Measurements from ENCODE around the gene GAK. TPM values are rescaled to one million over a fixed set of nuclear protein-coding genes. Genes with fewer than 3 reads are reported as not detected.

GAK gene
- total RNA-seq, 6 experiments from 2014 or later = 65.8 to 72.9 (median 69.1) TPM

DNA sequence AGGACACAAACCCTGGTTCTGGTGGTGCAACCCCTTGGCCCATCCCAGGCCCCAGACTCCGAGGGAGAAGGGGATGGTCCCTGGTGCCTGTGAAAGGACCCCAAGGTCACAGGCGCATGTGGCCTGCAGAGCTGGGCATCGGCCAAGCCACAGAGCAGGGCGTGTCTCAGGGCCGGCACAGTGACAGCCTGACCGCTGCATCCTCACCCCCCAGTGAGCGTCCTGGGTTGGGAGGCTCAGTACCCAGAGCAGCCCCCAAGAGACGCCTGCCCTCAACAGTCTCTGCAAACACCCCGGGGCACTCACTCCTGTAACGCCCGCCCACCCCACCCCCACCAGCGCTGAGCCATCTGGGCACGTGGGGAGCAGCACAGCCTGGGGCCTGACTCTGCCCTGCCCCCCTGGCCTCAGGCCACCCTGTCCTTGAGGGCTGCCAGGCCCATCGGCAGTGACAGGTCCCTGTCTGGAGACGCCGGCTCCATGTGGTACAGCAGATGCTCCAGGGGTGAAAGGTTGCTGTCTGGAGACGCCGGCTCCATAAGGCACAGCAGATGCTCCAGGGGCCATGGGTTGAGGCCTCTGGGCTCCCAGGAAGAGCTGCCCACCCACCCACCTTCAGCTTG, 81.7 kb downstream of the GAK start:
- H3K27ac Mint-ChIP-seq = no peak overlapping the region
- H3K4me3 Mint-ChIP-seq = no peak overlapping the region
- no peaks in the 10 kb centered on the region for H3K9me3 Mint-ChIP-seq
- H3K4me1 Mint-ChIP-seq (ENCODE audit: low read depth) = peaks cover 10% of the 10 kb centered on the region
- DNase-seq = no peak
- peaks cover 40% of the 10 kb centered on the region for H3K36me3 Mint-ChIP-seq (ENCODE audit: low read depth)
- H3K27me3 Mint-ChIP-seq (ENCODE audit: insufficient read depth) = no peaks in the 10 kb centered on the region; the same call in 1 of the 2 replicates
- no peak for TF ChIP-seq CTCF (IDR thresholded peaks at IDR 0.05)

DNA sequence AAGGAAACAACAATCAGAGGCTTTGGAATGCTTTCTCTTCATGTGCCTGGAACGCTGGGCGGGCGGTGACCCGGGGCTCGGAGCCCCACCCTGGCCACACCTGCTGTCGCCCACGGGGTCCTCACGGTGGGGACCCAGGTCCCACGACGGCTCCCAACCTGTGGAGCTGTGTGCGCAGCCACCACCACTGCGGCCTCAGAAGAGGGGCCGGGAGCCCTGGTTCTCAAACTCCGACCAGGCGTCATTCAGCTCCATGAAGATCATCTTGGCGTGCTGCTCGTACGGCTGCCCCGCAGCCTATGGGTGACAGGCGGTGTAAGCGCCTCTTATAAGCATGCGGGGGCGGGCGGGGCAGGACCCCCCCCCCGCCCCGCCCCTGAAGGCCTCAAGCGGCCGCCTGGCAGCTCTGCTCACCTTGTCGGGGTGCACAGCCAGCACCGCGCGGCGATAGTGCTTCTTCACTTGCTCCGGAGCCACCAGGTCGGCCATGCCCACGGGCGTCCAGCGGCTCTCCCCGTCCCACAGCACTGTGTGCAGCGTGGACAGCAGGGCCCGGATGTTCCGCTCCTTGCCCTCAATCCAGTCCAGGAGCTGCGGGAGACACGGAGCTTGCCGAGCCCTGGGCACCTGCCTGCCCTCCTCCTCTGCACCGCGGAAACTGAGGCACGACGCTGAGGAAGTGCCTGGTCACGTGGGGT, 82.5 kb downstream of the GAK start:
- Mint-ChIP-seq H3K4me1 (ENCODE audit: low read depth) (peaks cover 16% of the 10 kb centered on the region), H3K4me3 (no peak overlapping the region), H3K27ac (no peak overlapping the region), H3K36me3 (ENCODE audit: low read depth) (peaks cover 33% of the 10 kb centered on the region), H3K27me3 (ENCODE audit: insufficient read depth) (no peaks in the 10 kb centered on the region; the same call in 1 of the 2 replicates), H3K9me3 (no peaks in the 10 kb centered on the region)
- no peak for DNase-seq
- no peak for TF ChIP-seq CTCF (IDR thresholded peaks at IDR 0.05)

- no peaks in the 10 kb centered on the region for H3K9me3 Mint-ChIP-seq
- no peak for TF ChIP-seq CTCF (IDR thresholded peaks at IDR 0.05)
- H3K4me3 Mint-ChIP-seq = no peak overlapping the region
- no peaks in the 10 kb centered on the region; the same call in 1 of the 2 replicates for H3K27me3 Mint-ChIP-seq (ENCODE audit: insufficient read depth)
- H3K27ac Mint-ChIP-seq = no peak overlapping the region
- peaks cover 16% of the 10 kb centered on the region for H3K4me1 Mint-ChIP-seq (ENCODE audit: low read depth)
- peaks cover 29% of the 10 kb centered on the region for H3K36me3 Mint-ChIP-seq (ENCODE audit: low read depth)
- no peak for DNase-seq
Observed at GRCh38 chr4:848803-849477, 83.2 kb downstream of the GAK start.

DNA sequence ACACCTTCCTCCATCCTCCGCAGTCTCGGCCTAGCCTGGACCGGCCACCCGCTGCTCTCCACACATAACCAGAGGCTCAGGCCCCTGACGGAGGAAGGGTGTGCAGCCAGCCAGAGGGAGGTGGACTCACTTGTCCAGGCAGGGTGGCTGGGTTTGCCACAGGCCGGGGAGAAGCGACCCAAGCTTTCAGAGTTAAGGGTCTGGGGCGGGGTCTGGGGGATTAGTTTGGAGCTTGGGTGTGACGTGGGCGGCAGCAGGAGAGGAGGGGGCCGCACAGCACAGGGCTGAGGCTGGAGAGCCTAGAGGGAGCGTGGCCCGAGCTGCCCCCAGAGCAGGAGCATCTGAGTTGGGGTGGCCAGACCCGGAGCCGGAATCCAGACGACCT, 83.8 kb downstream of the GAK start:
- Mint-ChIP-seq H3K27me3 (ENCODE audit: insufficient read depth) (no peaks in the 10 kb centered on the region; the same call in 1 of the 2 replicates), H3K4me3 (no peak overlapping the region), H3K36me3 (ENCODE audit: low read depth) (peaks cover 29% of the 10 kb centered on the region), H3K4me1 (ENCODE audit: low read depth) (peaks cover 16% of the 10 kb centered on the region), H3K9me3 (no peaks in the 10 kb centered on the region), H3K27ac (no peak overlapping the region)
- TF ChIP-seq CTCF (IDR thresholded peaks at IDR 0.05) = no peak
- no peak for DNase-seq

GRCh38 chr4:845836-846251, 86.3 kb downstream of the GAK start:
- Mint-ChIP-seq H3K4me1 (ENCODE audit: low read depth) (peaks cover 16% of the 10 kb centered on the region), H3K9me3 (peaks cover 5% of the 10 kb centered on the region; the same call in 1 of the 2 replicates), H3K36me3 (ENCODE audit: low read depth) (peaks cover 43% of the 10 kb centered on the region), H3K27me3 (ENCODE audit: insufficient read depth) (no peaks in the 10 kb centered on the region; the same call in 1 of the 2 replicates), H3K27ac (peak overlapping the region; percentile 43; the same call in 1 of the 2 replicates), H3K4me3 (no peak overlapping the region)
- peak; percentile 3 for DNase-seq
- TF ChIP-seq CTCF (IDR thresholded peaks at IDR 0.05) = no peak
